Measurements from ENCODE around the gene HTR3D. TPM values are rescaled to one million over a fixed set of nuclear protein-coding genes. Genes with fewer than 3 reads are reported as not detected.

HTR3D gene
- total and polyA plus RNA-seq, 2 donors (not counting 1 experiment from before 2014, with no cell fraction given): not detected

DNA sequence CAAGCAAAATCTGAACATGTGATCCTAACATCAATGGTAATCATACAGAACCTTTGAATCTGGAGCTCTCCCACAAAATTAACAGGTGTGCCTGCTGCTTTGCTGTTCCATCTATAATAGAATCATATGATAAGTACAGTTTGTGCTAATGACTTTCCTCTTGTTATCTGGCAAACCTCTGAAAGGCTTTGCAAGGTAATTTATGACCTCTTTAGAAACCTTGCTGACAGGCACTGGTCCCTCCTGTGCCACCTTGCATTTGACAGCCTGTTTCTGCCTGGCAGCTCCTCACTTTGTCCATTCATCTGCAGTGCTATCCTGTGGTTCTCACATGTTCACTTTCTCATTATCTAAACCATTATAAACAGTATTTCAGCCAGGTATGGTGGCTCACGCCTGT, 11.1 kb downstream of the HTR3D start:
- POLR2A ChIA-PET: no interaction called here
- DNase-seq (no peak), ATAC-seq (ENCODE audit: low read depth) (no peak)
- no peak overlapping the region for H3K27ac Mint-ChIP-seq
- no peak for TF ChIP-seq EZH2 (IDR thresholded peaks at IDR 0.05; ENCODE audit: borderline replicate concordance, insufficient read depth, low read depth, low read length, poor library complexity, severe bottlenecking)
- TF ChIP-seq, protein P1, sequence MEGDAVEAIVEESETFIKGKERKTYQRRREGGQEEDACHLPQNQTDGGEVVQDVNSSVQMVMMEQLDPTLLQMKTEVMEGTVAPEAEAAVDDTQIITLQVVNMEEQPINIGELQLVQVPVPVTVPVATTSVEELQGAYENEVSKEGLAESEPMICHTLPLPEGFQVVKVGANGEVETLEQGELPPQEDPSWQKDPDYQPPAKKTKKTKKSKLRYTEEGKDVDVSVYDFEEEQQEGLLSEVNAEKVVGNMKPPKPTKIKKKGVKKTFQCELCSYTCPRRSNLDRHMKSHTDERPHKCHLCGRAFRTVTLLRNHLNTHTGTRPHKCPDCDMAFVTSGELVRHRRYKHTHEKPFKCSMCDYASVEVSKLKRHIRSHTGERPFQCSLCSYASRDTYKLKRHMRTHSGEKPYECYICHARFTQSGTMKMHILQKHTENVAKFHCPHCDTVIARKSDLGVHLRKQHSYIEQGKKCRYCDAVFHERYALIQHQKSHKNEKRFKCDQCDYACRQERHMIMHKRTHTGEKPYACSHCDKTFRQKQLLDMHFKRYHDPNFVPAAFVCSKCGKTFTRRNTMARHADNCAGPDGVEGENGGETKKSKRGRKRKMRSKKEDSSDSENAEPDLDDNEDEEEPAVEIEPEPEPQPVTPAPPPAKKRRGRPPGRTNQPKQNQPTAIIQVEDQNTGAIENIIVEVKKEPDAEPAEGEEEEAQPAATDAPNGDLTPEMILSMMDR (IDR thresholded peaks at IDR 0.05): no peak
- Histone ChIP-seq H3K4me2 (replicated peaks; ENCODE audit: low read depth, low read length, poor library complexity, severe bottlenecking) (no peak overlapping the region), H3K4me1 (ENCODE audit: control insufficient read depth in 2 of 2, insufficient read depth in 2 of 2, low read length in 2 of 2) (no peaks in the 10 kb centered on the region), H3K36me3 (replicated peaks in 1 of 2; ENCODE audit: control extremely low read depth in 1 of 2, control insufficient read depth in 1 of 2, extremely low read depth in 1 of 2, insufficient read depth in 2 of 2, low read length in 1 of 2) (no peaks in the 10 kb centered on the region), H2AFZ (ENCODE audit: insufficient read depth, low read depth, low read length, poor library complexity, severe bottlenecking) (no peak overlapping the region), H3K9ac (ENCODE audit: low read length) (no peak overlapping the region), H3K4me3 (ENCODE audit: control extremely low read depth in 1 of 5, extremely low read depth in 1 of 5, insufficient read depth in 1 of 5, low read depth in 2 of 5, low read length in 4 of 5) (no peak overlapping the region), H3K27me3 (replicated peaks in 1 of 4; ENCODE audit: control extremely low read depth in 1 of 4, control insufficient read depth in 3 of 4, insufficient read depth in 4 of 4, low read length in 3 of 4) (peaks cover 0 to 3% (median 0%) of the 10 kb centered on the region in 4 experiments), H3K9me3 (ENCODE audit: control extremely low read depth in 1 of 3, control insufficient read depth in 2 of 3, insufficient read depth in 1 of 3, low read length in 2 of 3) (no peaks in the 10 kb centered on the region), H4K20me1 (ENCODE audit: control insufficient read depth, insufficient read depth, low read length, poor library complexity, severe bottlenecking) (no peaks in the 10 kb centered on the region), H3K79me2 (ENCODE audit: control insufficient read depth, insufficient read depth, low read length) (no peaks in the 10 kb centered on the region), H3K27ac (ENCODE audit: low read length in 2 of 2) (no peak overlapping the region)
- intact Hi-C loops (cut with micrococcal nuclease): no loop called here
- CTCF ChIA-PET: no interaction called here
- no peak overlapping the region for H3K4me3 Mint-ChIP-seq
- WGBS (ENCODE audit: insufficient coverage): 100% methylated on average over 1 of the region's 1 CpG
- H3K9me3 Mint-ChIP-seq (ENCODE audit: insufficient read depth): no peaks in the 10 kb centered on the region
- peaks cover 3% of the 10 kb centered on the region for H3K27me3 Mint-ChIP-seq
- H3K4me1 Mint-ChIP-seq: no peaks in the 10 kb centered on the region

DNA sequence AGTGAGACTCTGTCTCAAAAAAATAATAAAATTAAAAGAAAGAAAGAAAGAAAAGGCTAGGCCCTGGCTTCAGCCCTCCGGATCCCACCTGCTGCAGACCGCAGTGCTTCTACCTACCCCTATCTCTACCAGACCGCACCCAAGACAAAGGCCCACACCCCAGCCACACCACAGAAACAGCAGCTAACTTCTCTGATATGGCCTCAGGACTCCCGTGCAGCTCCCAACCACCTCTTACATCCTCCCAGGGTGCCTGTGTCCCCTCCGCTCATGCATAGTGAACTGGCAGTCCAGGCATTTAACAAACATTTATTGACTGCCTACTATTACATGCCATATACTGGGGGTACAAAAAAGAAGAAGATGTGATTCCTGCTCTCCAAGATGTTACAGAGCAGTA, 14.5 kb downstream of the HTR3D start:
- H3K27ac Mint-ChIP-seq: no peak overlapping the region
- H3K4me1 Mint-ChIP-seq: no peaks in the 10 kb centered on the region
- intact Hi-C loops (cut with micrococcal nuclease): no loop called here
- 96% methylated on average over 4 of the region's 5 CpGs for WGBS (ENCODE audit: insufficient coverage)
- H3K9me3 Mint-ChIP-seq (ENCODE audit: insufficient read depth): no peaks in the 10 kb centered on the region
- no peaks in the 10 kb centered on the region for H3K79me2 ChIP-seq (ENCODE audit: control insufficient read depth, insufficient read depth, low read length)
- ChIA-PET POLR2A (no interaction called here), CTCF (no interaction called here)
- no peaks in the 10 kb centered on the region for H3K36me3 ChIP-seq (replicated peaks in 1 of 2; ENCODE audit: control extremely low read depth in 1 of 2, control insufficient read depth in 1 of 2, extremely low read depth in 1 of 2, insufficient read depth in 2 of 2, low read length in 1 of 2)
- no peak overlapping the region for H3K9ac ChIP-seq (ENCODE audit: low read length)
- TF ChIP-seq EZH2 (IDR thresholded peaks at IDR 0.05; ENCODE audit: borderline replicate concordance, insufficient read depth, low read depth, low read length, poor library complexity, severe bottlenecking): no peak
- TF ChIP-seq, protein P1 (IDR thresholded peaks at IDR 0.05): no peak
- no peaks in the 10 kb centered on the region for H3K27me3 ChIP-seq (replicated peaks in 1 of 4; ENCODE audit: control extremely low read depth in 1 of 4, control insufficient read depth in 3 of 4, insufficient read depth in 4 of 4, low read length in 3 of 4)
- no peak overlapping the region for H3K27ac ChIP-seq (ENCODE audit: low read length in 2 of 2)
- ATAC-seq (ENCODE audit: low read depth) (no peak), DNase-seq (no peak)
- H3K4me1 ChIP-seq (ENCODE audit: control insufficient read depth in 2 of 2, insufficient read depth in 2 of 2, low read length in 2 of 2): no peaks in the 10 kb centered on the region
- H4K20me1 ChIP-seq (ENCODE audit: control insufficient read depth, insufficient read depth, low read length, poor library complexity, severe bottlenecking): no peaks in the 10 kb centered on the region
- no peaks in the 10 kb centered on the region for H3K9me3 ChIP-seq (ENCODE audit: control extremely low read depth in 1 of 3, control insufficient read depth in 2 of 3, insufficient read depth in 1 of 3, low read length in 2 of 3)
- H3K4me3 Mint-ChIP-seq: no peak overlapping the region
- H2AFZ ChIP-seq (ENCODE audit: insufficient read depth, low read depth, low read length, poor library complexity, severe bottlenecking): no peak overlapping the region
- no peak overlapping the region for H3K4me2 ChIP-seq (replicated peaks; ENCODE audit: low read depth, low read length, poor library complexity, severe bottlenecking)
- no peak overlapping the region for H3K4me3 ChIP-seq (ENCODE audit: control extremely low read depth in 1 of 5, extremely low read depth in 1 of 5, insufficient read depth in 1 of 5, low read depth in 2 of 5, low read length in 4 of 5)
- peaks cover 7% of the 10 kb centered on the region for H3K27me3 Mint-ChIP-seq

All from B cell (primary cell).